ENCODE data around the gene KIAA1671.

KIAA1671 gene

DNA sequence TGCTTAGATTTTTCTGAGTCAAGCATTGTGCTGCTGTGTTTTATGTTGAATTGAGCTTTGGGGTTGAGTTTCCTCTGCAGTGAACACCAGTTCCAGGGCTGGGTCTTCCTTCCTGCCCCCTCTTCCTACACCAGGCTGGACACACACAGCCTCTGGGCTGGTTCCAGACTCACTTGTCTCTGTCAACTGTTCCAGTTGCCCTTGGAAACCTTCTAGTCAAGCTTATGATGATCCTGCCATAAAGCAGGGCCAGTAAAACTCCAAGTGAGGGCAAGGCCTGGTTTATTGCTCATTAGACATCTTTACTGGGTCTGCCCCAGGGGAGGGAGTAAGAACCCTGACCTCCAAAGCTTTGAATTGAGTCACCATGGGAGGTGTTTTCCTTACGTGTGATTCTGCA is 61.1 kb downstream of the KIAA1671 start:
- no peaks in the 10 kb centered on the region for H3K4me1 Mint-ChIP-seq
- H3K4me3 Mint-ChIP-seq, result no peak overlapping the region
- H3K27me3 Mint-ChIP-seq, result peaks cover 3% of the 10 kb centered on the region
- no peaks in the 10 kb centered on the region for H3K9me3 Mint-ChIP-seq
- no peak overlapping the region for H3K27ac Mint-ChIP-seq
- H3K36me3 Mint-ChIP-seq, result no peaks in the 10 kb centered on the region

DNA sequence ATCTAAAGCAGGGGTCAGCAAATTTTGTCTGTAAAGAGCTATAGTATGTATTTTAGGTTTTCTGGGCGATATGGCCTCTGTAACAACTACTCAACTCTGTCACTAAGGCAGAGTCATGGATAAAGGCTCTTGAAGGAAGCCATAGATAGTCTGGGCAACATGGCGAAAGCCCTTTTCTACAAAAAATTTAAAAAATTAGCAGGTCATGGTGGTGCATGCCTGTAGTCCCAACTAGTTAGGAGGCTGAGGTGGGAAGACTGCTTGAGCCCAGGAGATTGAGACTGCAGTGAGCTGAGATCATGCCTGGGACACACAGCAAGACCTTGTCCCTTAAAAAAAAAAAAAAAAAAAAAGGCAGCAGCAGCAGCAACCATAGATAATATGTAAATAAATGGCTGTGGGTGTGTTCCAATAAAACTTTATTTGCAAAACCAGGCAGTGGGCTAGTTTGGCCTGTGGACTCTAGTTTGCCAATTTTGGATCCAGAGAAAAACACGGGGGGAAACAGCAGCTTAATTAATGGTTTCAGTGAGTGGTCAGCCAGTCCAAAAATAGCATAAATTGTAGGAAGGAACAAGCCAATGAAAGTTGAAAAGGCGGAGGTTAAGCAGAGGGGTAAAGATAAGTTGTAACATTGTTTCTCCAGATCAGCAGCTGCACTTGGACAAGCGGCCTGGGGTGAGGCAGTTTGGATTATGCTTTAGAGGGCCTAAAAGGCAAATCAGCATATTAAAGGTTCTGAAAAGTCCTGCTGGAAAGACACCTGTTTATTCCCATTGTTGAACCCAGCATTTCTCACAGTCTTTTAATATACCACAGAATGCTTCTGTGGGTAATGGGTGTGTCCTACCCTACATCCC is 62.6 kb downstream of the KIAA1671 start:
- no peak overlapping the region for H3K4me3 Mint-ChIP-seq
- H3K9me3 Mint-ChIP-seq, result no peaks in the 10 kb centered on the region
- no peaks in the 10 kb centered on the region for H3K36me3 Mint-ChIP-seq
- H3K27me3 Mint-ChIP-seq, result peaks cover 3% of the 10 kb centered on the region
- no peaks in the 10 kb centered on the region for H3K4me1 Mint-ChIP-seq
- no peak overlapping the region for H3K27ac Mint-ChIP-seq

DNA sequence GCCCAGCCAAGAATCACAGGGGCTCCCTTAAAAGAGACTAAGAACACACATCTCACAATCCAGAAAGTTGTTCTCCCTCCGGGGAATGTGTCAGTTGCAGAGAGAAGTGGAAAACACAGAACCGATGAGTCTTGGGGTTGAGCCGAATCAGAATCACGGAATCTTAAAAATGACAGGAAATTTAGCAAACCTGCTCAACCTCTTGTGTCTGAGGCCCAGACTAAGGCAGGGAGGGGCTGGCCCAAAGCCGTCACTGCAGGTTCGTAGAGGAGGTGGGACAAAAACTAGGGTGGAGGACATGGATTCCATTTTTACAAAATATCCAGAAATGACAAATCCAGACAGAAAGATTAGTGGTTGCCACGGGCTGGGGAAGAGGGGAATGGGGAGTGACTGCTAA is 63.8 kb downstream of the KIAA1671 start:
- Mint-ChIP-seq H3K27me3 (peaks cover 4% of the 10 kb centered on the region), H3K4me1 (no peaks in the 10 kb centered on the region), H3K9me3 (no peaks in the 10 kb centered on the region), H3K27ac (no peak overlapping the region), H3K36me3 (no peaks in the 10 kb centered on the region), H3K4me3 (no peak overlapping the region)

DNA sequence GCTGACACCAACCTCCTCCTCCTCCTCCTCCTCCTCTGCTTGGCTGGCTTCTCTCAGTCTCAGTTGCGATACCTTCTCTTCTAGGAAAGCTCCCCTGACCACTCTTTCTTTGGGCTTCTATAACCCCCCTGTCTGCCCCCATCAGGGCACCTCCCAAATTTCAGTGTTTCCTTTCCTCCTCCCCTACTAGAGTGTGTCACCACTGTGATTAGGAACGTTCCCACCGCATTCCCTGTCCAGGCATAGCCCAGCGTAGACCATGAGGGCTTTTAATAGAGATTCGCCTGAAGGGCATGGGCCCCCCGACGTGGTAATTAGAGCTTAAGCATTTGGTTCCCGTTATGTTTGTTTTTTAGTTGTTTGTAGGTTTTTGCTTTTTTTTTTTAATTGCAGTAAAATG is 65.5 kb downstream of the KIAA1671 start:
- no peaks in the 10 kb centered on the region for H3K9me3 Mint-ChIP-seq
- no peaks in the 10 kb centered on the region for H3K36me3 Mint-ChIP-seq
- H3K27ac Mint-ChIP-seq, result no peak overlapping the region
- no peak overlapping the region for H3K4me3 Mint-ChIP-seq
- H3K4me1 Mint-ChIP-seq, result no peaks in the 10 kb centered on the region
- peaks cover 5% of the 10 kb centered on the region for H3K27me3 Mint-ChIP-seq

DNA sequence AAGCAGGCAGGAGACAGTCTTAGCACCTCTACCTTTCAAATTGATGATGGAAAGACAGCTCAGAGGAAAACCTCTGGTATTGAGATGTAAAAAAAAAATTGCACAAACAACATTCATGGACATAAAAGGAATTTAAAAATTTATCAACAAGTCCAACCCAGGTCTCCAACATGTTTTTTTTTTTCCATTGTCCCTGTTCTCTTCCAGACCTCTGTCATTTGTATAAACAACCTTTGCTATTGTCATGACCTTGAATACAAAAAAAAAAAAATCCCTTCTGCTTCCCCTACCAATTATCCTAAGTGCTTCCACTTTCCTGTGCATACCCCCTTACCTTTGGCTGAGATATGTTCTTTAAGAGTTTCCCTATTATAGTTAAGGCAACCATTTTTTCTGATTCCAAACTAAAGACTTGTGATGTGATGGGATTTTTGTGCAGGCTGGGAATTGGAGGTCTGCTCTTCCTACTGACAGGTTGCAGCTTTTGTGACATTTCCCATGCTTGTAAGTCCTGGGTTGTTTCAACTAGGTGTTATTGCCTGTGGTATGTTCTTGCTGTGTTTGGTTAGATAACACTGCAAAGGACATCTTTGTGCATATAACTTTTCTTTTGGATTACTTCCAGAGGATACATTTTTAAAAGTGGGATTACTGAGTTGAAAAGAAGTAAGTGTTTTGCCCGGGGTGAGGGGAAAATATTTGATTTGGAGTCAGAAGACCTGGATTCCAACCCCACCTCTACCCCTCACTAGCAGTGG is 67.1 kb downstream of the KIAA1671 start:
- Mint-ChIP-seq H3K4me1 (no peaks in the 10 kb centered on the region), H3K9me3 (no peaks in the 10 kb centered on the region), H3K27ac (no peak overlapping the region), H3K27me3 (peaks cover 5% of the 10 kb centered on the region), H3K36me3 (no peaks in the 10 kb centered on the region), H3K4me3 (no peak overlapping the region)

DNA sequence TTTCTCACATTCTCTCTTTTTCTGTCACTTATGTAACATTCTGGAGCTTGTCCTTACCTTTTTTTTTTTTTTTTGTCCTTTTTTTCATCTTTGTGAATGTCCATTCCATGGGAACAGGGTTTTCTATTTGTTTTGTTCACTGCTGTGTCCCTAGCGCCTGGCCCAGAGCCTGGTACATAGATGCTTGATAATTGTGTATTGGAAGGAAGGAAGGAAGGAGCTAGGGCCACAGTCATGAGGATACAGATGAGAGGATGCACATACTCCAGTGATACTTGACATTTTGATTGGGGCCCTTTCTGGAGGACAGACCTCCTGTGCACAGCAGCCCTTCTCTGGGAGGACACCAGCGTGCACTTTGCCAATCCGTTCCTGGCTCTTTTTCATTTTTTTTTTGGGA is 68.9 kb downstream of the KIAA1671 start:
- Mint-ChIP-seq H3K36me3 (no peaks in the 10 kb centered on the region), H3K4me1 (peaks cover 5% of the 10 kb centered on the region), H3K4me3 (no peak overlapping the region), H3K27me3 (peaks cover 4% of the 10 kb centered on the region), H3K9me3 (no peaks in the 10 kb centered on the region), H3K27ac (no peak overlapping the region)

DNA sequence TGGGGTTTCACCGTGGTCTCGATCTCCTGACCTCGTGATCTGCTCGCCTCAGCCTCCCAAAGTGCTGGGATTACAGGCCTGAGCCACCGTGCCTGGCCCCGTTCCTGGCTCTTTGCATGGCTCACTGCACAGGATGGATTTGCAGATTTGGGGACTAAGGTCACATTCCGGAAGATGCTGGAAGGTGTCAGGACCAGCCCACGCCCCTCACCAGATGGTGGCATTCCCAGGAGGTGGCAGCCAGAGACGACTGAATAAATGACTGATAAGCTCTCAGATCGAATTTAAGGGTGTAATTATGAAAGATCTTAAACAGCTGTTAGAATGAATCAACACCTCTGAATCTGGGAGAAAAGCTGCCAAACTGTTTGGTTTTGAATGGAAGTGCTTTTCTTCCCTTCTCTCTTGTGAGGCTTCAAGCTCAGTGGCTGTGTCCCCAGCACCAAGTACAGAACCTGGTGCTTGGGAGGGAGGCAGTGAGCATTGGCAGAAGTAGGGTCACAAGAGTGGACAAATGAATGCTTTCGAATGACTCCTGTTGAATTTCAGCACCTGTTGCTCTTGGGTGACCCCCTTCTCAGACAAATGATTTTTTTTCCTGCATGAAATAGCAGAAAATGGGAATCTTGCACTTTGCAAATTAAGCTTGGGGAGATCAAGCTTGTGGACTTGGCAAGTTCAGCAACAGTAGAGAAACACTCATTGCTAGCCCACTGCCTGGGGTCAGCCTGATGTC is 69.6 kb downstream of the KIAA1671 start:
- no peaks in the 10 kb centered on the region for H3K36me3 Mint-ChIP-seq
- peaks cover 5% of the 10 kb centered on the region for H3K4me1 Mint-ChIP-seq
- peaks cover 2% of the 10 kb centered on the region for H3K27me3 Mint-ChIP-seq
- H3K27ac Mint-ChIP-seq, result no peak overlapping the region
- no peak overlapping the region for H3K4me3 Mint-ChIP-seq
- no peaks in the 10 kb centered on the region for H3K9me3 Mint-ChIP-seq

DNA sequence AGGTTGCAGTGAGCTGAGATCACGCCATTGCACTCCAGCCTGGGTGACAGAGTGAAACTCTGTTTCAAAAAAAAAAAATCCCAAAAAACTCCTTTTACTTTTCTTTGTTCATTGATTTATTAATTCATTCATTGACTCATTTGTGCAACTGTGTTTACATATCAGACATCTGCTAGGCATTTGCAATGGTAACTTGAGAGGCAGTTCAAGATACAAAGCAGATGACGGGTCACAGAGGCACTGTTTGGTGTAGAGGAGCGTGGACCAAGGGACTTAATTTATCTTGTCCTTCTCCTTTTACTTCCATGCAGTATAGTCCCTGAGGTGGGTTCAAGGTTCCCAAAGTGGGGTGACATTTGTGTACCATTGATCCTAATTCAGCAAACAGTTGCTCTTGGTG is 71.4 kb downstream of the KIAA1671 start:
- peaks cover 5% of the 10 kb centered on the region for H3K4me1 Mint-ChIP-seq
- H3K27me3 Mint-ChIP-seq, result peaks cover 2% of the 10 kb centered on the region
- no peaks in the 10 kb centered on the region for H3K9me3 Mint-ChIP-seq
- no peak overlapping the region for H3K27ac Mint-ChIP-seq
- no peaks in the 10 kb centered on the region for H3K36me3 Mint-ChIP-seq
- no peak overlapping the region for H3K4me3 Mint-ChIP-seq

DNA sequence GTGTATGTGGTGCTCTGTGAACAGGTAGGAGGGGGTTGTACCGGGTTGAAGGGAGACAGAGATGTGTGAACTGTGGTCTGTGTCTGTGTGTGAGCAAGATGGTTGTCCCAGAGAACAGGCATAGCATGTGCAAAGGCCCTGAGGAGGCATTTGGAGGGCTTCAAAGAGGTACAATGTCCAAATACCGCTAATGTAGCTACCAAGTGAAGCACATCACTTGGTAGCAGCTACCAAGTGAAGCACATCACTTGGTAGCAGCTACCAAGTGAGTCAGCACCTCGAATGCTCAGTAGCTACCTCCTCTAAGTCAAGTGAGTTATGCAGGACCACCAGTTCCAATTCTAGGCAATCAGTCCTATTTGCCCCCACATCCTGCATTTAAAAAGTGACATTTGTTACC is 72.4 kb downstream of the KIAA1671 start:
- Mint-ChIP-seq H3K4me1 (peaks cover 5% of the 10 kb centered on the region), H3K4me3 (no peak overlapping the region), H3K9me3 (no peaks in the 10 kb centered on the region)

DNA sequence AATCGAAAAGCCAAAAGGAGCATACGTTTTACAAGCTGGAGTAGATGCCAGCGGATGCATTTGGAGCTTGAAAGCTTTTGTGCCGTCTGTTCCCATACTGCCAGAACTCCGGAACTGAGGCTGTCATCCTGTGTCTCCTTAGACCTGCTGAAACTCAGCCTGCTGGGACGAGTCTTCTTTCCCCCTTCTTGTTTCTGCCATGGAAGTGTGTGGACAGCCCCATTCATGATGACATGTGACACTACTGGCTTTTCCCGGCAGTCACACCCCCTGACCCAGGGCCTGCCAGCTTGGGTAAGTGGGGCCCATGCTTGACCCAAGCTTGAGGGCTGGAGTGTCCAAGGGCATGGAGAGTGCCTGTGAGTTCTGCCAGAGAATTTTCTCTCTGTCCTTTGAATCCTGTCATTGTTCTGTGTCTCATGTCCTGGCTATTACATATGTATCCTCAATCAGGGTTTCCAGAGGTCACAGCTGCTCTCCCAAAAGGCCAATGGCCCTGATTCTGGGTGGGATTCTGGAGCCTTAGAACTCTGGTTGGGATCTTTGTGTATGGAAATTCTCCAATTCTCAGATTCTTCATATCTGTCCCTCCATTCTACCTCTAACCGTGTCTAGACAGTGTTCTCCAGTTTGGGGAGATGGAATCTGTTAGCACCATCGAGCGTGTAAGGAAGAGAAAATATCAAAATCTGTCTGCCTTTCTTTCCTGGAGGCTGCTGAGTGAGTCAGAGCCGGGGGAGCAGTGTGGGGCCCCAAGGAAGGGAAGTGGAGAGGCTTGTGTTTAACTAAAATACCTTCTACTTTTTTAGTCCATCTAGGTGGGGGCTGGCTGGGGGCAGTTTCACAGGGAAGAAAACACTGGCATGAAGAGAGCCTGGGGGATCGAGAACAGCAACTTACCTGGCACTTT is 73.2 kb downstream of the KIAA1671 start:
- H3K27me3 Mint-ChIP-seq, result peaks cover 2% of the 10 kb centered on the region
- H3K9me3 Mint-ChIP-seq, result no peaks in the 10 kb centered on the region
- H3K4me3 Mint-ChIP-seq, result no peak overlapping the region
- H3K4me1 Mint-ChIP-seq, result peaks cover 5% of the 10 kb centered on the region
- H3K36me3 Mint-ChIP-seq, result no peaks in the 10 kb centered on the region
- H3K27ac Mint-ChIP-seq, result no peak overlapping the region

More for the DNA sequence above, 72.4 kb downstream of the KIAA1671 start:
- no peak overlapping the region for H3K27ac Mint-ChIP-seq
- H3K36me3 Mint-ChIP-seq, result no peaks in the 10 kb centered on the region
- peaks cover 2% of the 10 kb centered on the region for H3K27me3 Mint-ChIP-seq

DNA sequence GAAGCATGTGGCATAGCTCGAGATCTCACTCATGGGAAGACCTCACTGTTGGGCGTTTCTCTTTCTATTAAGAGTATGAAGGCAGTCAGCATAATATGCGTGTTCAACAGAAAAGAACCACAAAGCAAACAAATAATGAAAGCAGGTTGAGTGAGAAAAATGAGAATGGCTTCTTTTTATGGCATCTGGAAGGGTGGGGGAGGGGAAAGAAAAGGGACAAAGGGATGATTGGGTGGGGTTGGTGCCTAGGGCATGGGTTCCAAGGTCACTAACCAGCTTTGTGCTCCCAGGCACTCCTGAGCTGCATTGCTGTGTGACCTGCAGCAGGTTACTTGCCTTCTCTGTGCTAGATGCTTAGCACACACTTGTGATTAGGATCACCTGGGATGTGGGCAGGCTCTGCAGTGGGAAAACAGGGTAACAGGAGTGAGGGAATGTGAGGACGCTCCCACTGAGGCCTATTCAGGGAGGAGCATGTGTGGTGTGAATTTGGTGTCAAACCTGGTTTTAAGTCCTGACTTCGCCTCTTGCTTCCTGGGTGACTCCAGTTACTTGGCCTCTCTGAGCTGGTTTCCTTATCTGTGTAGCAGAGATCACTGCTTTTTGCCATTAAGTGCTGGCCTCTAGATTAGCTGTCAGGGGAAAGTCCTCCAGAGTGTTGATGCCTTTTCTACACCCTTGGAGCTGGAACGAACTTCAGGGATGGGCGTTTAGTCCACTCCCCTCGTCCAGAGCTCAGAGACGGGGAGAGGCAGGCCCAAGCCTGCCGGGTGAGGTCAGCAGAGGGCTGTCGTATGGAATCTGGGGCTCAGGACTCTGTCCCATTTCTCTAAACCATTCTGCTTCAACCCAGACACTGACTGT is 74.8 kb downstream of the KIAA1671 start:
- Mint-ChIP-seq H3K4me3 (no peak overlapping the region), H3K36me3 (no peaks in the 10 kb centered on the region), H3K4me1 (peaks cover 5% of the 10 kb centered on the region), H3K27me3 (no peaks in the 10 kb centered on the region), H3K27ac (no peak overlapping the region), H3K9me3 (no peaks in the 10 kb centered on the region)

DNA sequence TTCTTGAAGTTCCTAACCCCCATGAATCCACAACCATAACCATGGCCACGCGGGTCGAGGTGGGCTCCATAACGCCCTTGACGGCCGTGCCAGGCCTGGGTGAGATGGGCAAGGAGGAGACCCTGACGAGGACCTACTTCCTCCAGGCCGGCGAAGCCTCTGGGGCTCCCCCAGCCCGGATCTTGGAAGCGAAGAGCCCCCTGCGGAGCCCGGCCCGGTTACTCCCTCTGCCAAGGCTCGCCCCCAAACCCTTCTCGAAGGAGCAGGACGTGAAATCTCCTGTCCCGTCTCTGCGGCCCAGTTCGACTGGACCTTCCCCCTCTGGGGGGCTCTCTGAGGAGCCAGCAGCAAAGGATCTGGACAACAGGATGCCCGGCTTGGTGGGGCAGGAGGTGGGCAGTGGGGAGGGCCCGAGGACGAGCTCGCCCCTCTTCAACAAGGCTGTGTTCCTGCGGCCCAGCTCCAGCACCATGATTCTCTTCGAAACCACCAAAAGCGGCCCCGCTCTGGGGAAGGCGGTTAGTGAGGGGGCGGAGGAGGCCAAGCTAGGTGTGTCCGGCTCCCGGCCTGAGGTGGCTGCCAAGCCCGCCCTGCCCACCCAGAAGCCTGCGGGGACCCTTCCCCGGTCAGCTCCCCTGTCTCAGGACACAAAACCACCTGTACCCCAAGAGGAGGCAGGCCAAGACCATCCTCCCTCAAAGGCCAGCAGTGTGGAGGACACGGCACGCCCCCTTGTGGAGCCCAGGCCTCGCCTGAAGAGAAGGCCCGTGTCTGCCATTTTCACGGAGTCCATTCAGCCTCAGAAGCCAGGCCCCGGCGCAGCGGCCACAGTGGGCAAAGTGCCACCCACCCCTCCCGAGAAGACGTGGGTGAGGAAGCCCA is 75.7 kb downstream of the KIAA1671 start:
- H3K27me3 Mint-ChIP-seq, result no peaks in the 10 kb centered on the region
- peaks cover 5% of the 10 kb centered on the region for H3K4me1 Mint-ChIP-seq
- no peak overlapping the region for H3K4me3 Mint-ChIP-seq
- no peak overlapping the region for H3K27ac Mint-ChIP-seq
- H3K9me3 Mint-ChIP-seq, result no peaks in the 10 kb centered on the region
- no peaks in the 10 kb centered on the region for H3K36me3 Mint-ChIP-seq

DNA sequence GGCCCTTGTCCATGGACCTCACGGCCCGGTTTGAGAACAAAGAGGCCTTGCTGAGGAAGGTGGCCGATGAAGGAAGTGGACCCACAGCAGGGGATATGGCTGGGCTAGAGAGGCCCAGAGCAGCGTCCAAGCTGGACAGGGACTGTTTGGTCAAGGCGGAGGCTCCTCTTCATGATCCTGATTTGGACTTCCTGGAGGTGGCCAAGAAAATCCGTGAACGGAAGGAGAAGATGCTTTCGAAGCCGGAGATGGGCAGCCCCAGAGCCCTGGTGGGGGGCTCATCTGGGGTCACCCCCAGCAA is 76.3 kb downstream of the KIAA1671 start:
- H3K4me3 Mint-ChIP-seq, result no peak overlapping the region
- H3K27ac Mint-ChIP-seq, result no peak overlapping the region
- H3K4me1 Mint-ChIP-seq, result peaks cover 5% of the 10 kb centered on the region
- no peaks in the 10 kb centered on the region for H3K36me3 Mint-ChIP-seq
- no peaks in the 10 kb centered on the region for H3K27me3 Mint-ChIP-seq
- no peaks in the 10 kb centered on the region for H3K9me3 Mint-ChIP-seq

DNA sequence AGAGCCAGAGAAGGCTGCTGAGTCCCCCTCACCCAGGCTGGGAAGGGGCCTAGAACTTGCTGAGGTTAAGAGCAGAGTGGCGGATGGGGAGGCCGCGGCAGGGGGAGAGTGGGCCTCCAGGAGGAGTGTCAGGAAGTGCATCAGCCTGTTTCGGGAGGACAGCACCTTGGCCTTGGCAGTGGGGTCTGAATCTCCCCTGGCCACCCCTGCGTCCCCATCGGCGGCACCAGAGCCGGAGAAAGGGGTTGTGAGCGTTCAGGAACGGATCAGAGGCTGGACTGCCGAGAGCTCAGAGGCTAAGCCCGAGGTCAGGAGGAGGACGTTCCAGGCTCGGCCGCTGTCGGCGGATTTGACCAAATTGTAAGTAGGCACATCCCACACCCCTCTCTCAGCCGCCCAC is 76.7 kb downstream of the KIAA1671 start:
- Mint-ChIP-seq H3K27me3 (no peaks in the 10 kb centered on the region), H3K4me3 (no peak overlapping the region), H3K36me3 (no peaks in the 10 kb centered on the region), H3K27ac (no peak overlapping the region), H3K4me1 (peaks cover 5% of the 10 kb centered on the region), H3K9me3 (no peaks in the 10 kb centered on the region)

Measured in activated naive CD4-positive, alpha-beta T cell treated with anti-CD3 and anti-CD28 coated beads, Interleukin-2, amount 50 U/mL, for 24 hours (primary cell).